Stimulated activated CD4-positive, alpha-beta T cell treated with anti-CD3 and anti-CD28 coated beads, TNF-alpha, amount 100 ng/mL, for 4 hours (primary cell): Measurements from ENCODE around the gene ZNF215.
"Not testable (repeated sequence)": the region's sequence is repeated elsewhere in the genome, so short reads cannot be mapped to it uniquely, and the experiment has no call there.

Experiments
- DNase-seq, 3 experiments: peaks; one replicate each; pipeline ENCODE4 v3.0.0-alpha.2; 2020; ENCODE audit warnings: low read depth in 3 of 3

ZNF215 gene

DNA sequence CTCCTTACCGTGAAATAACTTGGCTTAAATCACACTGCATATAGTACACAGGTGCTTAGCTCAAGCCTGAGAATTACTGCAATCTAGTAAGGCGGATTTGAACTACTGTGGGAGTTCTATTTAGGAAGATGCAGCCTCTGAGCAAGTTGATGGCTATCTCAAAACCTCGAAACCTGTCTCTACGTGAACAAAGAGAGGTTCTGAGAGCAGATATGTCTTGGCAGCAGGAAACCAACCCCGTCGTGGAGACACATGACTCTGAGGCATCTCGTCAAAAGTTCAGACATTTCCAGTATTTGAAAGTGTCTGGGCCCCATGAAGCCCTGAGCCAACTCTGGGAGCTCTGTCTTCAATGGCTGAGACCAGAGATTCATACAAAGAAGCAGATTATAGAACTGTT lies 5.9 kb downstream of the ZNF215 start:
- DNase-seq = no peak

DNA sequence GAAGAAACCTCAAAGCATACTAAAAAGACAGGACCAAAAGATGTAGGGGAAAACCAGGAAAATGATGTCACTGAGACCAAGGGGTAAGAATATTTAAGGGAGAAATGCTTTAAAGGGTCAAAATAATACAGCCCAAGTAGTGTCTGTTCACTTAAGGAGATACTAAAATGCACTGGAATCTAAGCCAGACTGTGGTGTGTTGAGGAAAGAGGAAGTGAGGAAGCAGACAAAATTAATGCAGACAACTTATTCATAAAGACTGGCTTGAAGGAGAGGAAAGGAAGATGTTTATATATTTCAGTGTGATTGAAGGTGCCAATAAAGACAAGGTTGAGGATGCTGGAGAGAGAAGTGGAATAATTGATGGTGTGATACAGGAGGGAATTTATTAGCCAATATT lies 15.7 kb downstream of the ZNF215 start:
- no peak for DNase-seq

DNA sequence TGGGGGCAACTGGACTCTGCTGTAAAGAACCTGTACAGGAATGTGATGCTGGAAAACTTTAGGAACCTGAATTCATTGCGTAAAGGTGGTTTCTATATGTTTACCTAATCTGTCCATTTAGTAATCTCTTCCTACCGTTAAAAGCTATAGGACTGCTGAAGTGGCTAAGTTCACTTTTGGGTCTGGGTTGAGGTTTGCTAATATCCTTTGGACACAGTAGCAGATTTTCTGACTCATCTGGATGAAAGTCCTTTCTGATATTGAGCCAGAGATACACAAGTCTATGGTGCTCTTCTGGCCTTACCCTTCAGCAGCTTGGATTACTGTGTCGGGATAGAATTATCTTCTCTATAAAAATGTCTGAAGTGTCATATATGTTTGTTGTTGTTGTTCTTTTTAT lies 16.9 kb downstream of the ZNF215 start:
- DNase-seq = no peak

DNA sequence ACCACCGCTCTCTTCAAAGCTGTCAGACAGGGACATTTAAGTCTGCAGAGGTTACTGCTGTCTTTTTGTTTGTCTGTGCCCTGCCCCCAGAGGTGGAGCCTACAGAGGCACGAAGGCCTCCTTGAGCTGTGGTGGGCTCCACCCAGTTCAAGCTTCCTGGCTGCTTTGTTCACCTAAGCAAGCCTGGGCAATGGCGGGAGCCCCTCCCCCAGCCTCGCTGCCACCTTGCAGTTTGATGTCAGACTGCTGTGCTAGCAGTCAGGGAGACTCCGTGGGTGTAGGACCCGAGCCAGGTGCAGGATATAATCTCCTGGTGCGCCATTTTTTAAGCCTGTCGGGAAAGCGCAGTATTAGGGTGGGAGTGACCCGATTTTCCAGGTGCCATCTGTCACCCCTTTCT lies 28.0 kb downstream of the ZNF215 start:
- DNase-seq = not testable (repeated sequence)

GRCh38 chr11:6962141-6962540 lies 35.9 kb downstream of the ZNF215 start:
- no peak for DNase-seq

DNA sequence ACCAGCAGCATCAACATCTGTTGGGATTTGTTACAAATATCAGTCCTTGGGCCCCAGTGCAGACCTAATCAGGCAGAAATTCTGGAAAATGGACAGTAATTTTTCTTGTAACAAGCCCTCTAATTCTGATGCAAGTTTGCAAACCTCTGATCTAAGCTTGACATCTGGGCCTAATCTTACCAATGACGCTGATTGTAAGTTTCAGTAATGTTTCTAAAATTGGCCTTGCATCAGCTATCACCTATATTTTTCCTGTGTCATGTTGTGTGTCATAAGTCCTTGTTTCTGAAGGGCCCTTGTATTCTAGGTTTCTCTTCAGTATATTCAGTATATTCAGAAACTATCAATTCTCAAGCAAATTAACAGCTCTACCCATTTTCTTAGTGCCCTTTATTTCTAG lies 36.4 kb downstream of the ZNF215 start:
- no peak for DNase-seq

DNA sequence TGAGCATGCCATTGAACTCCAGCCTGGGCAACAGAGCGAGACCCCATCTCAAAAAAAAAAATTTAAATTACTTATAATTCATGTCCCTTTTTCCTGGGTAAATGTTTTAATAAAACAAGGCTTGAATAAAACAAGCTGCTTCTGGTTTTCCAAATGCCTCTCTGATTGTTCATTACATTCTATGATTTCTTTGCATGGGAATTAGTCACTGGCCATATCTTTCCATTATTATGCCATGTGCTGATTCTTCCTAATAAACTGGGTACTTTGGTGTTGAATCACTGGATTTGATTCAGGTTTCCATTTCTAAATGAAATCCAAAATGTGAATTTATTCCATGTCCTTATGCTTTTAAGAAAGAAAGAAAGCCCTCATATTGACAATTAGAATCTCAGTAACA lies 42.6 kb downstream of the ZNF215 start:
- no peak for DNase-seq

GRCh38 chr11:6969854-6970253 lies 43.6 kb downstream of the ZNF215 start:
- not testable (repeated sequence) for DNase-seq

- DNase-seq = no peak
These were observed 53.1 kb downstream of the ZNF215 start for GRCh38 chr11:6979365-6979764.

GRCh38 chr11:6986487-6986886 lies 60.3 kb downstream of the ZNF215 start:
- no peak for DNase-seq

- DNase-seq = no peak
These were observed 62.3 kb downstream of the ZNF215 start for GRCh38 chr11:6988506-6988905.

DNA sequence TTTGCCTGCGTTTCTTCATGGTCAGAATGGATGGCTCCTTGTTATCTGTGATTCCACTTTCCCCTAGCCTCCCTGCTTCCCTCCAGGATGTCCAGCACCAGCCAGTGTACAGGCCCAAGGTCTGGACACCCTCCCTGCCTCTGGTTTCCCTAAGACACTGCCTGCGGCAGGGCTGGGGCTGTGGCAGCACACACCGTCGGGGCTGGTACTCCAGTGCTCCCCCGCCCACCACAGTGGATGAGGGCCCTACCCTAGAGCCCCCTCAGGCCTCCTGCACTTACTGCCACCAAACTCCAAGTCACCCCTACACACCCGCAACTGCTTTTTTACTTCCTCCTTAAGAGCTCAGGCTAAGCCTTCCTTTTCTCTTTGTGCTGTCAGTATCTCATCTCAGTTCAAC lies 65.0 kb downstream of the ZNF215 start:
- no peak for DNase-seq

- DNase-seq = no peak
These were observed 65.8 kb downstream of the ZNF215 start for GRCh38 chr11:6992026-6992425.

- DNase-seq = no peak
These were observed 66.5 kb downstream of the ZNF215 start for GRCh38 chr11:6992457-6993417.

DNA sequence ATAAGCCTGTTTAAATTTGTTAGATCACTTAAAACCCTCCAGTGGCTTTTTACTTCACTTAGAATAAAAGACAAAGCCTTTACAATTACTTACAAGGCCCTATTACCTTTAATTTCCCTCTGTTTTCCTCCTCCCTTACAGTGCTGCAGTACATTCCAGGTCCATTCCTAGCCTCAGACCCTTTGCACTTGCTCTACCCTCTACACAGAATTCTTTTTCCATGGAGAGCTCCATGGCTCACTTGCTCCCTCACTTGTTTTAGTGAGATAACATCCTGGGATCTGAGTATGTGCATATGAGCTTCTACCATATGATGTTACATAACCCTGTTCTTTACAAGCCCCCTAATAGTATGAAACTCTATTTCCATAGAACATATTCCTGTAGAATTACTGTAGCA lies 69.5 kb downstream of the ZNF215 start:
- DNase-seq = no peak

DNA sequence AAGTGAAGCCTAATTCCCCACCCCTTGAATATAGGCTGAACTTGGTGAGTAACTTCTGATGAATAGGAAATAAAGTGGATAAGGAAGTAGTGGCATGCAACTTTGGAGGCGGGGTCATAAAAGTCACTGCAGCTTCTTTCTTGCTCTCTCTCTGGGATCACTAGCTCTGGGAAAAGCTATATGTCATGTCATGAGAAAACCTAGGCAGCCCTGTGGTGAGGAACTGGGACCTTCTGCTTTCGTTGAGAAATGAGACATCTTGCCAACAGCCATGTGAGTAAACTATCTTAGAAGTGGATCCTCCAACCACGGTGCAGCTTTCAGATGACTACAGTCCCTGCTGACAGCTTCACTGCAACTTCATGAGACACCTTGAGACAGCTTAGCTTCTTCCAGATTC lies 78.3 kb downstream of the ZNF215 start:
- no peak for DNase-seq
